Right lobe of liver (tissue), 6 donors: ENCODE results near the gene CLSTN1. TPM values are rescaled to one million over a fixed set of nuclear protein-coding genes. Genes with fewer than 3 reads are reported as not detected.

Experiments
- ATAC-seq, 4 donors: fragments of 200-7000 bp; cut with Tn5 transposase; one replicate each; pipeline ENCODE4 v1.9.1; 2020; ENCODE audit warnings: mild to moderate bottlenecking in 4 of 4, moderate library complexity in 4 of 4
- DNase-seq, 3 donors: peaks; one replicate each; pipeline ENCODE4 v3.0.0-alpha.2; 2020
- H3K27ac ChIP-seq, 3 donors: fragments of 200-600 bp; one replicate each; pipeline ENCODE4 v1.8.0; 2022
- H3K27me3 ChIP-seq, 2 donors: fragments of 200-600 bp; one replicate each; pipeline ENCODE4 v1.8.0; 2022
- H3K36me3 ChIP-seq, 4 donors: fragments of 200-600 bp; sonication (generic) in 1 of 4; one replicate each; pipeline versions ENCODE4 v1.5.1 to v1.8.0; 2017 to 2022; ENCODE audit warnings: control low read depth in 1 of 4
- H3K4me1 ChIP-seq, 4 donors: fragments of 200-600 bp; sonication (generic) in 1 of 4; one replicate each; pipeline versions ENCODE4 v1.5.1 to v1.8.0; 2017 to 2022; ENCODE audit warnings: control low read depth in 1 of 4
- H3K4me3 ChIP-seq, 3 donors: fragments of 200-600 bp; one replicate each; pipeline ENCODE4 v1.8.0; 2022
- H3K9me3 ChIP-seq, 4 donors: fragments of 200-600 bp; sonication (generic) in 1 of 4; one replicate each; pipeline versions ENCODE4 v1.5.1 to v1.8.0; 2017 to 2022; ENCODE audit warnings: control low read depth in 1 of 4
- POLR2A ChIP-seq: fragments of 450-650 bp; IDR thresholded peaks from one replicate; pipeline ENCODE4 v1.6.1; 2017; ENCODE audit warnings: antibody characterized with exemption, mild to moderate bottlenecking
- WGBS: methylation state at CpG from one replicate; pipeline ENCODE4 v1.1.6; 2018; ENCODE audit warnings: low coverage, low lambda C conversion rate; ENCODE audit not compliant: insufficient coverage; ENCODE audit errors: missing lambda C conversion rate; 5-methylcytosine and 5-hydroxymethylcytosine counted together
- intact Hi-C, 2 donors: fragments of 100-400 bp; cut with DNase I; formaldehyde crosslinking; loops; one replicate each; pipeline versions ENCODE4 v1.11.2 to v1.14.1; 2022
- total RNA-seq, 6 experiments: library from RNA; depleted of rRNA in 2 of 6; stranded (reverse); fragments of >200 nt in 2 of 6; fragmentation: NEBNext Ultra II Directional in 3 of 6; extraction: Animal tissue kit (Norgen Biotek cat#: 25700) in 3 of 6; gene quantifications; one replicate each; pipeline versions ENCODE4 v1.1.0 to v1.2.4, GENCODE V29; 2016 to 2023
- TF ChIP-seq, protein P1 (sequence below), 4 donors: fragments of 200-600 bp in 3 of 4; fragments of 450-650 bp in 1 of 4; IDR thresholded peaks; one replicate each; pipeline versions ENCODE4 v1.5.1 to v1.8.0; 2016 to 2022; ENCODE audit warnings: antibody characterized with exemption in 4 of 4, mild to moderate bottlenecking in 2 of 4
- donor health status: DM: no; HTN: yes; CAD: no.
- donor health status: DM: no; HTN: no; CAD: no.
- donor health status: DM: no; HTN: no; CAD: no.
- donor health status: DM: no; HTN: yes; CAD: no.
- donor health status: DM: no; HTN: yes; CAD: no.

CLSTN1 gene
- total RNA-seq, 6 experiments from 2014 or later: 4.4 to 9.9 (median 8.3) TPM

GRCh38 chr1:9746651-9747050 lies 77.1 kb downstream of the CLSTN1 start:
- TF ChIP-seq, protein P1, sequence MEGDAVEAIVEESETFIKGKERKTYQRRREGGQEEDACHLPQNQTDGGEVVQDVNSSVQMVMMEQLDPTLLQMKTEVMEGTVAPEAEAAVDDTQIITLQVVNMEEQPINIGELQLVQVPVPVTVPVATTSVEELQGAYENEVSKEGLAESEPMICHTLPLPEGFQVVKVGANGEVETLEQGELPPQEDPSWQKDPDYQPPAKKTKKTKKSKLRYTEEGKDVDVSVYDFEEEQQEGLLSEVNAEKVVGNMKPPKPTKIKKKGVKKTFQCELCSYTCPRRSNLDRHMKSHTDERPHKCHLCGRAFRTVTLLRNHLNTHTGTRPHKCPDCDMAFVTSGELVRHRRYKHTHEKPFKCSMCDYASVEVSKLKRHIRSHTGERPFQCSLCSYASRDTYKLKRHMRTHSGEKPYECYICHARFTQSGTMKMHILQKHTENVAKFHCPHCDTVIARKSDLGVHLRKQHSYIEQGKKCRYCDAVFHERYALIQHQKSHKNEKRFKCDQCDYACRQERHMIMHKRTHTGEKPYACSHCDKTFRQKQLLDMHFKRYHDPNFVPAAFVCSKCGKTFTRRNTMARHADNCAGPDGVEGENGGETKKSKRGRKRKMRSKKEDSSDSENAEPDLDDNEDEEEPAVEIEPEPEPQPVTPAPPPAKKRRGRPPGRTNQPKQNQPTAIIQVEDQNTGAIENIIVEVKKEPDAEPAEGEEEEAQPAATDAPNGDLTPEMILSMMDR (IDR thresholded peaks at IDR 0.05): no peak
- TF ChIP-seq POLR2A: no peak
- Histone ChIP-seq H3K27ac (no peak overlapping the region), H3K36me3 (peaks cover 0 to 9% (median 0%) of the 10 kb centered on the region in 4 donors), H3K4me1 (no peaks in the 10 kb centered on the region), H3K4me3 (no peak overlapping the region), H3K27me3 (no peaks in the 10 kb centered on the region), H3K9me3 (no peaks in the 10 kb centered on the region)
- WGBS: 66% methylated on average over 2 of the region's 7 CpGs
- ATAC-seq (no peak), DNase-seq (no peak)
- intact Hi-C loops: no loop called here

GRCh38 chr1:9746211-9746610 lies 77.6 kb downstream of the CLSTN1 start:
- Histone ChIP-seq H3K4me3 (no peak overlapping the region), H3K36me3 (peaks cover 0 to 9% (median 0%) of the 10 kb centered on the region in 4 donors), H3K4me1 (no peaks in the 10 kb centered on the region), H3K27me3 (no peaks in the 10 kb centered on the region), H3K9me3 (no peaks in the 10 kb centered on the region), H3K27ac (no peak overlapping the region)
- ATAC-seq: no peak
- TF ChIP-seq, protein P1 (IDR thresholded peaks at IDR 0.05): no peak
- no peak for TF ChIP-seq POLR2A
- DNase-seq: no peak
- intact Hi-C loops: no loop called here
- 87% methylated on average over 3 of the region's 3 CpGs for WGBS

DNA sequence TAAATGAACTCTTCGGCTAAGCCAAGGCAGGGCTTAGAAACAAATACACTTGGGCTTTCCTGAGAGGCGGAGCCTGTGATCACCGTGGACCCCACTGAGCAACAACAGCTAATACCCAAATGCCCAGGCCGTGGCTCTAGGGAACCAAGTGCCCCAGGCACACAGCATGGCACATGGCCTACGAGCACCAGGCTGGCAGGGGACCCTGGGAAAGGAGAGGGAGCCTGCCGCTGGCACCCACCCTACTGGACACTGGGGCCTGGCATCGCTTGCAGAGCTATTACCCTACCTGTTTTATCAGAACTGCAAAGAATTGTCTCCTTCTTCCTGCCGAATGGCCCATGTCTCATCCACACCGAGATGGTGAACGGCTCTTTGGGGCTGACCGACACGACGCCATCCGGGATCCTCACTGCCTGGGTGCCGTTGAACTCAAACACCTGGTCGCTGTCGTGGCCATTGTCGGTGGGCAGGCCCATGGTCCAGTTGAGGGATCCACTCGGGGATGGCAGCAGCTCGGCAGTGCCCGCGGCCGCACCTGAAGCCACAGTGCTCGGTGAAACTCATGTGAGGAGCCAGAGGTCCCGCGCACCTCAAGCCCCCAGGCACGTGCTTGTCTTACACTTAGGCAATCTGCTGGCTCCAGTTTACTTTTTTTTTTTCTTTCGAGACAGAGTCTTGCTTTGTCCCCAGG lies 79.5 kb downstream of the CLSTN1 start:
- TF ChIP-seq, protein P1 (IDR thresholded peaks at IDR 0.05): no peak
- no peak for TF ChIP-seq POLR2A
- intact Hi-C loops: no loop called here
- Histone ChIP-seq H3K9me3 (no peaks in the 10 kb centered on the region), H3K4me3 (no peak overlapping the region), H3K27me3 (no peaks in the 10 kb centered on the region), H3K27ac (no peak overlapping the region), H3K4me1 (no peaks in the 10 kb centered on the region), H3K36me3 (peaks cover 0 to 9% (median 0%) of the 10 kb centered on the region in 4 donors)
- 96% methylated on average over 13 of the region's 28 CpGs for WGBS
- no peak for DNase-seq
- ATAC-seq: peak in 1 of 4 donors; percentile 25

GRCh38 chr1:9737671-9738070 lies 86.1 kb downstream of the CLSTN1 start:
- Histone ChIP-seq H3K4me1 (no peaks in the 10 kb centered on the region), H3K27me3 (no peaks in the 10 kb centered on the region), H3K4me3 (no peak overlapping the region), H3K9me3 (no peaks in the 10 kb centered on the region), H3K27ac (no peak overlapping the region), H3K36me3 (peaks cover 0 to 9% (median 2%) of the 10 kb centered on the region in 4 donors)
- 94% methylated on average over 9 of the region's 10 CpGs for WGBS
- no peak for DNase-seq
- ATAC-seq: no peak
- intact Hi-C loops: no loop called here
- TF ChIP-seq, protein P1 (IDR thresholded peaks at IDR 0.05): no peak
- no peak for TF ChIP-seq POLR2A
